ENCODE data around the gene SCAMP2. TPM values are rescaled to one million over a fixed set of nuclear protein-coding genes. Genes with fewer than 3 reads are reported as not detected.

The SCAMP2 gene
- total RNA-seq, 1 donor from 2014 or later, result 93.4 TPM

- no peak for TF ChIP-seq CTCF (IDR thresholded peaks at IDR 0.05; ENCODE audit: insufficient read depth, low read length, poor library complexity, severe bottlenecking)
- no peaks in the 10 kb centered on the region for H3K27me3 ChIP-seq (ENCODE audit: control insufficient read depth, insufficient read depth, low read length)
- DNase-seq (ENCODE audit: low read depth), result no peak
- no peak overlapping the region for H3K4me3 ChIP-seq (ENCODE audit: low read depth, low read length)
- peaks cover 2% of the 10 kb centered on the region for H3K36me3 ChIP-seq (ENCODE audit: control insufficient read depth, insufficient read depth, low read length)
Measured at GRCh38 chr15:74855857-74856256, 17.3 kb downstream of the SCAMP2 start.

GRCh38 chr15:74854453-74855022, 18.6 kb downstream of the SCAMP2 start:
- H3K36me3 ChIP-seq (ENCODE audit: control insufficient read depth, insufficient read depth, low read length), result peaks cover 3% of the 10 kb centered on the region
- TF ChIP-seq CTCF (IDR thresholded peaks at IDR 0.05; ENCODE audit: insufficient read depth, low read length, poor library complexity, severe bottlenecking), result no peak

GRCh38 chr15:74851960-74852359, 21.2 kb downstream of the SCAMP2 start:
- DNase-seq (ENCODE audit: low read depth), result no peak
- Histone ChIP-seq H3K27me3 (ENCODE audit: control insufficient read depth, insufficient read depth, low read length) (no peaks in the 10 kb centered on the region), H3K36me3 (ENCODE audit: control insufficient read depth, insufficient read depth, low read length) (peaks cover 2% of the 10 kb centered on the region), H3K4me3 (ENCODE audit: low read depth, low read length) (no peak overlapping the region)
- no peak for TF ChIP-seq CTCF (IDR thresholded peaks at IDR 0.05; ENCODE audit: insufficient read depth, low read length, poor library complexity, severe bottlenecking)

More at GRCh38 chr15:74854453-74855022, 18.6 kb downstream of the SCAMP2 start:
- Histone ChIP-seq H3K27me3 (ENCODE audit: control insufficient read depth, insufficient read depth, low read length) (no peaks in the 10 kb centered on the region), H3K4me3 (ENCODE audit: low read depth, low read length) (no peak overlapping the region)
- no peak for DNase-seq (ENCODE audit: low read depth)

GRCh38 chr15:74850393-74850792, 22.8 kb downstream of the SCAMP2 start:
- Histone ChIP-seq H3K27me3 (ENCODE audit: control insufficient read depth, insufficient read depth, low read length) (no peaks in the 10 kb centered on the region), H3K36me3 (ENCODE audit: control insufficient read depth, insufficient read depth, low read length) (peaks cover 2% of the 10 kb centered on the region), H3K4me3 (ENCODE audit: low read depth, low read length) (no peak overlapping the region)
- no peak for DNase-seq (ENCODE audit: low read depth)
- TF ChIP-seq CTCF (IDR thresholded peaks at IDR 0.05; ENCODE audit: insufficient read depth, low read length, poor library complexity, severe bottlenecking), result no peak

- Histone ChIP-seq H3K4me3 (ENCODE audit: low read depth, low read length) (no peak overlapping the region), H3K36me3 (ENCODE audit: control insufficient read depth, insufficient read depth, low read length) (peaks cover 2% of the 10 kb centered on the region), H3K27me3 (ENCODE audit: control insufficient read depth, insufficient read depth, low read length) (no peaks in the 10 kb centered on the region)
- no peak for DNase-seq (ENCODE audit: low read depth)
- TF ChIP-seq CTCF (IDR thresholded peaks at IDR 0.05; ENCODE audit: insufficient read depth, low read length, poor library complexity, severe bottlenecking), result no peak
Measured at GRCh38 chr15:74847432-74847831, 25.7 kb downstream of the SCAMP2 start.

- Histone ChIP-seq H3K27me3 (ENCODE audit: control insufficient read depth, insufficient read depth, low read length) (no peaks in the 10 kb centered on the region), H3K36me3 (ENCODE audit: control insufficient read depth, insufficient read depth, low read length) (peaks cover 1% of the 10 kb centered on the region), H3K4me3 (ENCODE audit: low read depth, low read length) (no peak overlapping the region)
- TF ChIP-seq CTCF (IDR thresholded peaks at IDR 0.05; ENCODE audit: insufficient read depth, low read length, poor library complexity, severe bottlenecking), result no peak
- DNase-seq (ENCODE audit: low read depth), result no peak
Measured at GRCh38 chr15:74845581-74845980, 27.6 kb downstream of the SCAMP2 start.

Measured in kidney epithelial cell (primary cell).